Measurements from ENCODE around the gene PDILT.
"Not testable (repeated sequence)": the region's sequence is repeated elsewhere in the genome, so short reads cannot be mapped to it uniquely, and the experiment has no call there.

PDILT gene

DNA sequence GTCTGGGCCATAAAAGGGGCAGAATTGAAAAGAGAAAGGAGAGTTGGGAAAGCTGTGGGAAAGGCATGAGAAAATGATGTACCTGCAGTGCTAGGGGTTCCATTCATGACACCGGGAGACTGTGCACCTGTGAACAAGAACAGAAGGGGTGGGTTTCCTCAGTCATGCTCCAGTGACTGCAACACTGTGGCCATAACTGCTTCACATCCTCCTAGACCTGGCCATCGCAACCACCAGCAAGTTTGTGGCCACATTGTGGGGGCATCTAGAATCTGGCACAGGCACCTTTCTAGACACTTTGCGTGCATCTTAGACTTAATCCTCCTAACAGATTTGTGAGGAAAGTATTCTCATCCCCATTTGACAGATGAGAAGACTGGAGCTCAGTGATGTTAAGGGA lies 90.0 kb downstream of the PDILT start:
- no peak for TF ChIP-seq POLR2A (IDR thresholded peaks at IDR 0.05; ENCODE audit: low read depth, low read length)
- no peak for FAIRE-seq

DNA sequence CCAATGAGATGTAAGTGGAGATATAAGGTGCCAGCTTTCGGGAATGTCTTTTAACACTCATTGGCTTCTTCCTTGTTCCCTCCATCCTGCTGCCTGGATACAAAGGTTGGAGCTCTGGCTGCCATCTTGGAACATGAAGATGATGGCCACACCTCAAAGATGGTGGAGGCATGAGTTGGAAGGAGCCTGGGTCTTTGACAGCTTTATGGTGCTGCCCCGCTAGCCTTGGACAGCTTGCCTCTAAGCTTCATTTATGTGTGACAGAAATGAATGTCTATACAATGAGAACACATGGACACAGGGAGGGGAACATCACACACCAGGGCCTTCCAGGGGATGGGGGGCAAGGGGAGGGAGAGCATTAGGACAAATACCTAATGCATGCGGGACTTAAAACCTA lies 90.8 kb downstream of the PDILT start:
- TF ChIP-seq POLR2A (IDR thresholded peaks at IDR 0.05; ENCODE audit: low read depth, low read length), result no peak
- FAIRE-seq (no peak), DNase-seq (ENCODE audit: insufficient read length, low spot score) (no peak)

More for the DNA sequence above, 90.0 kb downstream of the PDILT start:
- no peak for DNase-seq (ENCODE audit: insufficient read length, low spot score)

DNA sequence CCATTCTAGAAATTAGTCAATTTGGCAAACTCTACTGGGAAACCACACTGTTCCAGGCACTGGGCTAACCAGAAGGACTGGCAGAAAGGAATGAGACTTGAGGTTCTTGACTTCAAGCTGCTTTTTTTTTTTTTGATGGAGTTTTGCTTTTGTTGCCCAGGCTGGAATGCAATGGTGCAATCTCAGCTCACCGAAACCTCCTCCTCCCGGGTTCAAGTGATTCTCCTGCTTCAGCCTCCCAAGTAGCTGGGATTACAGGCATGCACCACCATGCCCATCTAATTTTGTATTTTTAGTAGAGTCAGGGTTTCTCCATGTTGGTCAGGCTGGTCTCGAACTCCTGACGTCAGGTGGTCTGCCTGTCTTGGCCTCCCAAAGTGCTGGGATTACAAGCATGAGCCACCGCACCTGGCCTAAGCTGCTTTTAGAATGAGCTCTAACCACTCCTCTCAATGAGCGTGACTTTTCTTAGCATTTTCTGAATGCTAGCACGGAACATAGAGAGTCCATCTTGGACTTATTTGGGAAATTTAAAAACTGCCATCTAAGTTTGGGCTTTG lies 91.9 kb downstream of the PDILT start:
- DNase-seq (ENCODE audit: insufficient read length, low spot score), result not testable (repeated sequence)

DNA sequence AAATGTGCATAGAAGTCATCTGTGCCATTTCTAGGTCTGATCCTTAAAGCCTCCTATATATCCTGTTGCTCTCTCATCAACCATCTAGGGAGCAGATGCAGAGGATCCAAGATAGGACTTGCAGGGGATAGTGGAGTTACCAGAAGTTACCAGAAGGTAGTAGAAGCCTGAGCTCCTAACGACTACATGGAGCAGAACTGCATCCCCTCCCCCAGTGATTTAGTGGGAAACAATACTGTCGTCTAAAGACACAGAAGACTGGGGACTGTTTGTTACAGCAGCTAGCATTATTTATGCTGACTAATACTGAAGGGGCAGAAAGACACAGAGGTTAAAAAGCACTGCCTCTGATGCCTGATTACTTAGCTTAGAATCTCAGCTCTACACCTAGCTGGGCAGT lies 93.0 kb downstream of the PDILT start:
- DNase-seq (ENCODE audit: insufficient read length, low spot score) (no peak), FAIRE-seq (no peak)
- no peak for TF ChIP-seq POLR2A (IDR thresholded peaks at IDR 0.05; ENCODE audit: low read depth, low read length)

More for the DNA sequence above, 91.9 kb downstream of the PDILT start:
- FAIRE-seq, result not testable (repeated sequence)

DNA sequence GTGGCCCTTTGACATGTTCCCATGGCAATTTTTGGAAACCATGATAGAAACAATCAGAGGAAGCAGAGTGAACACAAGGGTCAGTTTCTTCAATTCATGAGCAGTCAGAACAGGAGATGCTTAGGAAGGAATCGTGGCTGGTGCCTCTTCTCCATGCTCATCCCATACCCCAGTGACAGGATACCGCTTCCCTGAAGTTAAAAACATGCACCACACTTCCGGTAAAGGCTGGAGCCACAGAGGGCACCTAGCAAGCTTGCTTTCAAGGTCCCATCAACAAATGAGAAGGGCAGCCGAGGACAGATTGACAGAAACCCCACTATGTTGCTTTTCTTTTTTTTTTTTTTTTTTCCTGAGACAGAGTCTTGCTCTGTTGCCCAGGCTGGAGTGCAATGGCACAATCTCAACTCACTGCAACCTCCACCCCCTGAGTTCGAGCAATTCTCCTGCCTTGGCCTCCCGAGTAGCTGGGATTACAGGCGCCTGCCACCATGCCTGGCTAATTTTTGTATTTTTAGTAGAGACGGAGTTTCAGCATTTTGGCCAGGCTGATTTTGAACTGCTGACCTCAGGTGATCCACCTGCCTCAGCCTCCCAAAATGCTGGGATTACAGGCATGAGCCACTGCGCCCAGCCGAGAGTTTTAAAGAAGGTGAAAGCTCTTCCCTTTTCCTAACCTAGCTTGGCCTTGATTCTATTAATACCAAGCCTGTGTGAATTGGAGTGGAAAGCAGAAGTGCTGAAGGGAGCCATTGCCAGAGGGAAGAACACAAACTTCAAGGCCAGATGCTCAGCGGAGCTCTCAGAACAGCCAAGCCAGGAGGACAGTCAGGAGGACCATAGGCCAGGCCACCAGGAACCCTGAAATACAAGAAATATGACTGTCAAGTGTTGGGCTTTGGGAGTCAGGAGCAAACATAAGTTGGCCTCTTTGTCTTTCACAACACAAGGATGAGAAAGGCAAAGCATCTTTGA lies 93.8 kb downstream of the PDILT start:
- FAIRE-seq (no peak), DNase-seq (ENCODE audit: insufficient read length, low spot score) (no peak)
- TF ChIP-seq POLR2A (IDR thresholded peaks at IDR 0.05; ENCODE audit: low read depth, low read length), result no peak

DNA sequence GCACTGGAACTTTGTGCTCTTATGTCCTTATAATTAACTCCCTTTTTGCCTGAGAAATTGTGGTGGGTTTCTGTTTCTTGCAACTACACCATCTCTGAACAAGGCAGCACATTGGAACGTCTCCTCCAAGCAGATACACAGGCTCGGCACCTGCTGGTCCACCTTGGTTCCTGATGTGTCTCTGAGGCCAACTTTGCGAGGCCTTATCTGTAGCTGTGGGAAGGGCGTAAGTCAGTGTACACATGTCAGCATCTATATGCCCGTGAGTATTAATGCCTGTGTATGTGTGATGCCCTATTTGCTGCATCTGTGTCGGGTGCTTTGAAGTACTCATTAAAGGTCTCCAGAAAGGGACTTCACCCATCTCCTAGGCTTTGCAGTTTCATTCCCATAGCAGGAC lies 94.8 kb downstream of the PDILT start:
- FAIRE-seq (no peak), DNase-seq (ENCODE audit: insufficient read length, low spot score) (no peak)
- no peak for TF ChIP-seq POLR2A (IDR thresholded peaks at IDR 0.05; ENCODE audit: low read depth, low read length)

Measured in H54 (cell line).